CD14-positive monocyte (primary cell): ENCODE measurements around the gene MYADML2. TPM values are rescaled to one million over a fixed set of nuclear protein-coding genes. Genes with fewer than 3 reads are reported as not detected.
A peak's percentile ranks its signal among the peaks of the same experiment; 100 is the strongest.

Source experiments
- DNase-seq, 3 donors: peaks; one replicate each; pipeline ENCODE4 v3.0.0-alpha.2; 2011 to 2022
- H2AFZ ChIP-seq: 2 replicates; pipeline ENCODE4 v1.6.0; 2012; ENCODE audit warnings: mild to moderate bottlenecking, low read depth, low read length, inconsistent platforms; ENCODE audit not compliant: insufficient read depth, poor library complexity, severe bottlenecking
- H3K27ac ChIP-seq, 2 donors: 1 replicate in 1 of 2; 2 replicates in 1 of 2; pipeline ENCODE4 v1.5.1; 2012 to 2013; ENCODE audit warnings: low read length in 2 of 2, control low read depth in 1 of 2, inconsistent platforms in 1 of 2, low read depth in 1 of 2, mild to moderate bottlenecking in 1 of 2
- H3K27me3 ChIP-seq, 2 donors: one replicate each; pipeline versions ENCODE4 v1.6.0 to v1.6.1; 2011 to 2013; ENCODE audit warnings: low read length in 2 of 2; ENCODE audit not compliant: control insufficient read depth in 2 of 2, insufficient read depth in 2 of 2
- H3K36me3 ChIP-seq, 2 donors: replicated peaks in 1 of 2; 1 replicate in 1 of 2; 2 replicates in 1 of 2; pipeline versions ENCODE4 v1.5.1 to v1.6.1; 2012 to 2013; ENCODE audit warnings: low read length in 2 of 2, control low read depth in 1 of 2, inconsistent platforms in 1 of 2, mild to moderate bottlenecking in 1 of 2; ENCODE audit not compliant: insufficient read depth in 2 of 2, control insufficient read depth in 1 of 2
- H3K4me1 ChIP-seq, 2 donors: 1 replicate in 1 of 2; 2 replicates in 1 of 2; pipeline versions ENCODE4 v1.5.1 to v1.6.1; 2012 to 2013; ENCODE audit warnings: low read length in 2 of 2, control low read depth in 1 of 2, inconsistent platforms in 1 of 2, mild to moderate bottlenecking in 1 of 2, moderate library complexity in 1 of 2; ENCODE audit not compliant: insufficient read depth in 2 of 2, control insufficient read depth in 1 of 2
- H3K4me2 ChIP-seq: replicated peaks from 2 replicates; pipeline ENCODE3; 2012; ENCODE audit warnings: low read length, moderate library complexity, mild to moderate bottlenecking; ENCODE audit not compliant: poor library complexity, severe bottlenecking; ENCODE audit errors: extremely low read depth
- H3K4me3 ChIP-seq, 3 experiments: fragments of 200-600 bp in 1 of 3; sonication (generic) in 1 of 3; replicated peaks in 1 of 3; 1 replicate in 2 of 3; 2 replicates in 1 of 3; pipeline ENCODE4 v1.5.1; 2011 to 2013; ENCODE audit warnings: low read length in 3 of 3, mild to moderate bottlenecking in 3 of 3, control low read depth in 2 of 3, low read depth in 2 of 3, inconsistent platforms in 1 of 3, moderate library complexity in 1 of 3
- H3K79me2 ChIP-seq: 2 replicates; pipeline ENCODE4 v1.6.0; 2012; ENCODE audit warnings: mild to moderate bottlenecking, control low read depth, inconsistent platforms, low read length, moderate library complexity; ENCODE audit not compliant: insufficient read depth
- H3K9ac ChIP-seq: 2 replicates; pipeline ENCODE4 v1.6.0; 2017; ENCODE audit warnings: low read length, mild to moderate bottlenecking; ENCODE audit not compliant: insufficient read depth, poor library complexity, severe bottlenecking
- H3K9me3 ChIP-seq, 2 donors: replicated peaks in 1 of 2; 1 replicate in 1 of 2; 2 replicates in 1 of 2; pipeline versions ENCODE4 v1.5.1 to v1.6.1; 2012 to 2013; ENCODE audit warnings: low read length in 2 of 2, control low read depth in 1 of 2; ENCODE audit not compliant: control insufficient read depth in 1 of 2, insufficient read depth in 1 of 2
- H4K20me1 ChIP-seq: 2 replicates; pipeline ENCODE4 v1.6.0; 2012; ENCODE audit warnings: mild to moderate bottlenecking, low read length, control low read depth, moderate library complexity; ENCODE audit not compliant: insufficient read depth
- H3K27ac Mint-ChIP-seq, 7 donors: one replicate each; pipeline ENCODE4 v1.8.0; 2020; ENCODE audit warnings: mild to moderate bottlenecking in 7 of 7, mixed read lengths in 7 of 7, moderate library complexity in 6 of 7, inconsistent platforms in 2 of 7
- H3K27me3 Mint-ChIP-seq, 3 donors: one replicate each; pipeline ENCODE4 v1.8.0; 2021 to 2022; ENCODE audit warnings: low read depth in 3 of 3, mild to moderate bottlenecking in 3 of 3, mixed read lengths in 3 of 3, moderate library complexity in 3 of 3, inconsistent platforms in 1 of 3
- H3K36me3 Mint-ChIP-seq, 2 donors: one replicate each; pipeline ENCODE4 v1.8.0; 2020; ENCODE audit warnings: mixed read lengths in 2 of 2, inconsistent platforms in 1 of 2, mild to moderate bottlenecking in 1 of 2
- H3K4me1 Mint-ChIP-seq: one replicate; pipeline ENCODE4 v1.8.0; 2020; ENCODE audit warnings: mild to moderate bottlenecking, mixed read lengths
- H3K4me3 Mint-ChIP-seq, 2 donors: one replicate each; pipeline ENCODE4 v1.8.0; 2020; ENCODE audit warnings: mild to moderate bottlenecking in 2 of 2, mixed read lengths in 2 of 2, moderate library complexity in 1 of 2
- H3K9me3 Mint-ChIP-seq, 7 donors: one replicate each; pipeline ENCODE4 v1.8.0; 2020 to 2022; ENCODE audit warnings: mixed read lengths in 7 of 7, mild to moderate bottlenecking in 6 of 7, moderate library complexity in 6 of 7, inconsistent platforms in 2 of 7
- CTCF ChIP-seq: fragments of 200-600 bp; IDR thresholded peaks from one replicate; pipeline ENCODE4 v1.8.0; 2022; ENCODE audit warnings: antibody characterized with exemption, mild to moderate bottlenecking
- WGBS: methylation state at CpG from one replicate; pipeline ENCODE4 v1.1.5; 2013; ENCODE audit warnings: missing lambda C conversion rate; ENCODE audit not compliant: insufficient coverage; 5-methylcytosine and 5-hydroxymethylcytosine counted together
- intact Hi-C, 2 donors: fragments of 100-400 bp; cut with micrococcal nuclease; formaldehyde crosslinking; loops; one replicate each; pipeline versions ENCODE4 v1.15.0 to v1.15.1; 2023
- polyA plus RNA-seq, 3 donors: library from polyadenylated mRNA; depleted of rRNA in 1 of 3; unstranded in 2 of 3; stranded (reverse) in 1 of 3; fragments of 300-500 nt in 2 of 3; fragments of >200 nt in 1 of 3; fragmentation: Illumina TruSeq in 2 of 3; gene quantifications; 1 replicate in 2 of 3; 2 replicates in 1 of 3; pipeline ENCODE4 v1.2.3, GENCODE V29; 2012 to 2021

Gene MYADML2
- polyA plus RNA-seq, 3 donors: not detected

- Mint-ChIP-seq H3K27ac (no peak overlapping the region), H3K4me1 (peaks cover 28% of the 10 kb centered on the region), H3K27me3 (peaks cover 34 to 47% (median 37%) of the 10 kb centered on the region in 3 donors), H3K4me3 (peak overlapping the region; percentile 51 to 62), H3K36me3 (peaks cover 0 to 3% of the 10 kb centered on the region in 2 donors), H3K9me3 (peaks cover 0 to 8% (median 0%) of the 10 kb centered on the region in 7 donors)
- H3K27me3 ChIP-seq: peaks cover 6 to 30% of the 10 kb centered on the region in 2 donors
- H3K4me2 ChIP-seq: peak overlapping the region; percentile 70
- no peaks in the 10 kb centered on the region for H4K20me1 ChIP-seq
- no peak overlapping the region for H3K27ac ChIP-seq
- H3K79me2 ChIP-seq: no peaks in the 10 kb centered on the region
- peaks cover 0 to 6% of the 10 kb centered on the region in 2 donors for H3K9me3 ChIP-seq
- H3K4me1 ChIP-seq: peaks cover 34 to 36% of the 10 kb centered on the region in 2 donors
- peak overlapping the region; percentile 43 for H3K9ac ChIP-seq
- peak overlapping the region in 1 of 3 experiments; percentile 59 for H3K4me3 ChIP-seq
- H3K36me3 ChIP-seq: no peaks in the 10 kb centered on the region
- intact Hi-C loops: no loop called here
- peak; percentile 26 to 44 (median 38) for DNase-seq
- WGBS: 13% methylated on average over 38 of the region's 41 CpGs
- TF ChIP-seq CTCF: no peak
- H2AFZ ChIP-seq: peak overlapping the region; percentile 78
Measured at GRCh38 chr17:81966343-81967243, 19.6 kb upstream of the MYADML2 start.

GRCh38 chr17:81964081-81964849, 17.2 kb upstream of the MYADML2 start:
- TF ChIP-seq CTCF: no peak
- H3K4me1 ChIP-seq: peaks cover 40 to 49% of the 10 kb centered on the region in 2 donors
- peaks cover 0 to 8% (median 0%) of the 10 kb centered on the region in 7 donors for H3K9me3 Mint-ChIP-seq
- WGBS: 92% methylated on average over 20 of the region's 22 CpGs
- peak overlapping the region in 1 of 7 donors; percentile 67 for H3K27ac Mint-ChIP-seq
- no peak overlapping the region for H3K27ac ChIP-seq
- H3K79me2 ChIP-seq: no peaks in the 10 kb centered on the region
- no peaks in the 10 kb centered on the region for H4K20me1 ChIP-seq
- H3K36me3 Mint-ChIP-seq: peaks cover 0 to 3% of the 10 kb centered on the region in 2 donors
- no peaks in the 10 kb centered on the region for H3K36me3 ChIP-seq
- H3K9ac ChIP-seq: no peak overlapping the region
- H3K4me3 ChIP-seq: no peak overlapping the region
- peaks cover 0 to 6% of the 10 kb centered on the region in 2 donors for H3K9me3 ChIP-seq
- peak overlapping the region in 1 of 2 donors; percentile 67 for H3K4me3 Mint-ChIP-seq
- H3K27me3 Mint-ChIP-seq: peaks cover 36 to 57% (median 38%) of the 10 kb centered on the region in 3 donors
- H3K27me3 ChIP-seq: peaks cover 13 to 39% of the 10 kb centered on the region in 2 donors
- DNase-seq: no peak
- intact Hi-C loops: loop anchor here in 1 of 2 donors (5.0 kb wide), 1 partner anchor 188 kb away; no protein-coding TSS in a partner anchor
- peaks cover 28% of the 10 kb centered on the region for H3K4me1 Mint-ChIP-seq
- H3K4me2 ChIP-seq: no peak overlapping the region
- H2AFZ ChIP-seq: no peak overlapping the region
